B cell (primary cell): ENCODE measurements around the gene PGF. TPM values are rescaled to one million over a fixed set of nuclear protein-coding genes. Genes with fewer than 3 reads are reported as not detected.
A peak's percentile ranks its signal among the peaks of the same experiment; 100 is the strongest.

Source experiments
- ATAC-seq: fragments of 200-7000 bp; cut with Tn5 transposase; one replicate; pipeline ENCODE4 v1.10.0; 2021; ENCODE audit warnings: low read depth, mild to moderate bottlenecking, moderate number of reproducible peaks, moderate library complexity
- CTCF ChIA-PET: fragments of 350-600 bp; sonication (Branson Sonifier 250); formaldehyde crosslinking; loops from one replicate; lab custom pipeline; 2021; ENCODE audit warnings: antibody characterized with exemption, inconsistent platforms; lab: Charles Lee
- POLR2A ChIA-PET: fragments of 350-600 bp; sonication (Branson Sonifier 250); formaldehyde crosslinking; loops from one replicate; lab custom pipeline; 2021; ENCODE audit warnings: antibody characterized with exemption; lab: Charles Lee
- DNase-seq: peaks from one replicate; pipeline ENCODE4 v3.0.0; 2013
- H2AFZ ChIP-seq: 2 replicates; pipeline ENCODE4 v1.6.1; 2012; ENCODE audit warnings: mild to moderate bottlenecking, low read depth, low read length; ENCODE audit not compliant: insufficient read depth, poor library complexity, severe bottlenecking
- H3K27ac ChIP-seq, 2 donors: 1 replicate in 1 of 2; 2 replicates in 1 of 2; pipeline ENCODE4 v1.5.1; 2012 to 2013; ENCODE audit warnings: low read length in 2 of 2, mild to moderate bottlenecking in 2 of 2, moderate library complexity in 1 of 2
- H3K27me3 ChIP-seq, 4 experiments: fragments of 200-600 bp in 1 of 4; sonication (generic) in 1 of 4; replicated peaks in 1 of 4; 1 replicate in 2 of 4; 2 replicates in 2 of 4; pipeline versions ENCODE4 v1.6.1 to v1.7.0; 2013 to 2016; ENCODE audit warnings: low read length in 3 of 4, mild to moderate bottlenecking in 2 of 4, mixed read lengths in 1 of 4, moderate library complexity in 1 of 4; ENCODE audit not compliant: insufficient read depth in 4 of 4, control insufficient read depth in 3 of 4; ENCODE audit errors: control extremely low read depth in 1 of 4
- H3K36me3 ChIP-seq, 2 experiments: replicated peaks in 1 of 2; 1 replicate in 1 of 2; 2 replicates in 1 of 2; pipeline versions ENCODE4 v1.6.1 to v1.7.1; 2013; ENCODE audit warnings: low read length in 1 of 2; ENCODE audit not compliant: insufficient read depth in 2 of 2, control insufficient read depth in 1 of 2; ENCODE audit errors: control extremely low read depth in 1 of 2, extremely low read depth in 1 of 2
- H3K4me1 ChIP-seq, 2 donors: fragments of 200-600 bp in 1 of 2; sonication (generic) in 1 of 2; 1 replicate in 1 of 2; 2 replicates in 1 of 2; pipeline versions ENCODE4 v1.5.1 to v1.6.1; 2013 to 2017; ENCODE audit warnings: low read length in 2 of 2; ENCODE audit not compliant: control insufficient read depth in 2 of 2, insufficient read depth in 2 of 2
- H3K4me2 ChIP-seq: replicated peaks from 2 replicates; pipeline ENCODE3; 2012; ENCODE audit warnings: mild to moderate bottlenecking, low read depth, low read length; ENCODE audit not compliant: poor library complexity, severe bottlenecking
- H3K4me3 ChIP-seq, 5 experiments: fragments of 200-600 bp in 1 of 5; sonication (generic) in 1 of 5; 1 replicate in 3 of 5; 2 replicates in 2 of 5; pipeline versions ENCODE4 v1.5.1 to v1.7.0; 2011 to 2016; ENCODE audit warnings: low read length in 4 of 5, mild to moderate bottlenecking in 4 of 5, low read depth in 2 of 5, control low read depth in 1 of 5, moderate library complexity in 1 of 5; ENCODE audit not compliant: insufficient read depth in 1 of 5; ENCODE audit errors: control extremely low read depth in 1 of 5, extremely low read depth in 1 of 5
- H3K79me2 ChIP-seq: fragments of 200-600 bp; sonication (generic); one replicate; pipeline ENCODE4 v1.6.0; 2016; ENCODE audit warnings: low read length; ENCODE audit not compliant: control insufficient read depth, insufficient read depth
- H3K9ac ChIP-seq: fragments of 200-600 bp; sonication (generic); 2 replicates; pipeline ENCODE4 v1.6.1; 2017; ENCODE audit warnings: mild to moderate bottlenecking, low read length, moderate library complexity
- H3K9me3 ChIP-seq, 3 donors: one replicate each; pipeline versions ENCODE4 v1.6.1 to v1.7.1; 2013; ENCODE audit warnings: low read length in 2 of 3; ENCODE audit not compliant: control insufficient read depth in 2 of 3, insufficient read depth in 1 of 3; ENCODE audit errors: control extremely low read depth in 1 of 3
- H4K20me1 ChIP-seq: 2 replicates; pipeline ENCODE4 v1.6.0; 2012; ENCODE audit warnings: mild to moderate bottlenecking, low read length; ENCODE audit not compliant: insufficient read depth, control insufficient read depth, poor library complexity, severe bottlenecking
- H3K27ac Mint-ChIP-seq: one replicate; pipeline ENCODE4 v1.8.0; 2021; ENCODE audit warnings: mixed read lengths
- H3K27me3 Mint-ChIP-seq: one replicate; pipeline ENCODE4 v1.8.0; 2021; ENCODE audit warnings: mixed read lengths
- H3K4me1 Mint-ChIP-seq: one replicate; pipeline ENCODE4 v1.8.0; 2021; ENCODE audit warnings: mixed read lengths
- H3K4me3 Mint-ChIP-seq: one replicate; pipeline ENCODE4 v1.8.0; 2021; ENCODE audit warnings: mixed read lengths
- H3K9me3 Mint-ChIP-seq: one replicate; pipeline ENCODE4 v1.8.0; 2022; ENCODE audit warnings: mixed read lengths; ENCODE audit not compliant: insufficient read depth
- CTCF ChIP-seq: fragments of 200-600 bp; IDR thresholded peaks from one replicate; pipeline ENCODE4 v1.8.0; 2022; ENCODE audit warnings: antibody characterized with exemption, mild to moderate bottlenecking
- EZH2 ChIP-seq: IDR thresholded peaks from 2 replicates; pipeline ENCODE4 v1.6.1; 2012; ENCODE audit warnings: borderline replicate concordance, low read depth, mild to moderate bottlenecking, moderate library complexity, low read length; ENCODE audit not compliant: insufficient read depth, poor library complexity, severe bottlenecking
- WGBS: methylation state at CpG from one replicate; pipeline ENCODE4 v1.1.5; 2013; ENCODE audit warnings: missing lambda C conversion rate; ENCODE audit not compliant: insufficient coverage; 5-methylcytosine and 5-hydroxymethylcytosine counted together
- intact Hi-C: fragments of 100-400 bp; cut with micrococcal nuclease; formaldehyde crosslinking; loops from one replicate; pipeline ENCODE4 v1.10.0; 2022
- polyA plus RNA-seq: library from polyadenylated mRNA; depleted of rRNA; stranded (reverse); fragments of >200 nt; gene quantifications from 2 replicates; pipeline ENCODE4 v1.2.3, GENCODE V29; 2012
- total RNA-seq, 2 donors: library from RNA; stranded (reverse); fragments of 120-200 nt in 1 of 2; gene quantifications; 1 replicate in 1 of 2; 2 replicates in 1 of 2; pipeline versions ENCODE4 v1.2.3 to v1.2.4, GENCODE V29; 2013 to 2022

Gene PGF
- total and polyA plus RNA-seq, 2 donors (not counting 1 experiment from before 2014, with no cell fraction given) = 0.07 to 0.47 TPM

- Histone ChIP-seq H3K79me2 (no peaks in the 10 kb centered on the region), H3K9ac (no peak overlapping the region), H4K20me1 (no peaks in the 10 kb centered on the region), H3K4me3 (peak overlapping the region in 1 of 5 experiments; percentile 66), H3K27me3 (peaks cover 0 to 39% (median 8%) of the 10 kb centered on the region in 4 experiments), H3K9me3 (peaks cover 0 to 4% (median 0%) of the 10 kb centered on the region in 3 donors), H3K4me2 (peak overlapping the region; percentile 94), H2AFZ (no peak overlapping the region), H3K27ac (no peak overlapping the region), H3K4me1 (peaks cover 5 to 12% of the 10 kb centered on the region in 2 donors), H3K36me3 (no peaks in the 10 kb centered on the region)
- WGBS = 100% methylated on average over 3 of the region's 9 CpGs
- intact Hi-C loops = no loop called here
- CTCF ChIA-PET = interaction anchor here (1.3 kb wide), 1 partner anchor 133 kb away, joined by 3 read pairs; no protein-coding TSS in a partner anchor
- TF ChIP-seq EZH2 = no peak
- no peak for TF ChIP-seq CTCF
- H3K27me3 Mint-ChIP-seq = peaks cover 10% of the 10 kb centered on the region
- H3K4me3 Mint-ChIP-seq = peak overlapping the region; percentile 30
- H3K4me1 Mint-ChIP-seq = peaks cover 1% of the 10 kb centered on the region
- H3K9me3 Mint-ChIP-seq = no peaks in the 10 kb centered on the region
- DNase-seq (no peak), ATAC-seq (no peak)
- no peak overlapping the region for H3K27ac Mint-ChIP-seq
- POLR2A ChIA-PET = no interaction called here
These were observed 556 bp upstream of the PGF start for GRCh38 chr14:74956027-74956279.

- Mint-ChIP-seq H3K9me3 (no peaks in the 10 kb centered on the region), H3K27ac (no peak overlapping the region), H3K4me1 (peaks cover 1% of the 10 kb centered on the region), H3K4me3 (peak overlapping the region; percentile 67), H3K27me3 (peaks cover 10% of the 10 kb centered on the region)
- H3K9ac ChIP-seq = peak overlapping the region; percentile 67
- H4K20me1 ChIP-seq = no peaks in the 10 kb centered on the region
- intact Hi-C loops = no loop called here
- no peak overlapping the region for H3K27ac ChIP-seq
- no peak for TF ChIP-seq CTCF
- no peak for TF ChIP-seq EZH2
- H3K27me3 ChIP-seq = peaks cover 0 to 39% (median 8%) of the 10 kb centered on the region in 4 experiments
- peak overlapping the region; percentile 87 for H2AFZ ChIP-seq
- CTCF ChIA-PET = interaction anchor here (1.2 to 1.3 kb wide), 2 partner anchors 13 to 134 kb away, joined by 3 read pairs; no protein-coding TSS in a partner anchor
- H3K79me2 ChIP-seq = no peaks in the 10 kb centered on the region
- POLR2A ChIA-PET = interaction anchor here (1.0 kb wide), 1 partner anchor 13 kb away, joined by 3 read pairs; no protein-coding TSS in a partner anchor
- DNase-seq = no peak
- peak overlapping the region in 4 of 5 experiments; percentile 25 to 66 (median 57) for H3K4me3 ChIP-seq
- 0% methylated on average over 3 of the region's 3 CpGs for WGBS
- peak overlapping the region; percentile 94 for H3K4me2 ChIP-seq
- peaks cover 0 to 4% (median 0%) of the 10 kb centered on the region in 3 donors for H3K9me3 ChIP-seq
- ATAC-seq = no peak
- no peaks in the 10 kb centered on the region for H3K36me3 ChIP-seq
- peaks cover 5 to 12% of the 10 kb centered on the region in 2 donors for H3K4me1 ChIP-seq
These were observed 509 bp downstream of the PGF start for GRCh38 chr14:74954947-74955228.
